Measurements from ENCODE around the gene PTPRT.

The PTPRT gene

GRCh38 chr20:42701948-42702347 is 487.8 kb downstream of the PTPRT start:
- no peak for DNase-seq

GRCh38 chr20:42700372-42700771 is 489.3 kb downstream of the PTPRT start:
- no peak for DNase-seq

GRCh38 chr20:42697962-42698361 is 491.7 kb downstream of the PTPRT start:
- no peak for DNase-seq

- DNase-seq = no peak
These were observed 498.8 kb downstream of the PTPRT start for GRCh38 chr20:42690842-42691437.

GRCh38 chr20:42688576-42688975 is 501.1 kb downstream of the PTPRT start:
- DNase-seq = no peak

- DNase-seq = no peak
These were observed 503.6 kb downstream of the PTPRT start for GRCh38 chr20:42686057-42686456.

GRCh38 chr20:42678895-42679294 is 510.8 kb downstream of the PTPRT start:
- DNase-seq = no peak

- DNase-seq = no peak
These were observed 533.6 kb downstream of the PTPRT start for GRCh38 chr20:42656130-42656529.

GRCh38 chr20:42652266-42652665 is 537.4 kb downstream of the PTPRT start:
- no peak for DNase-seq

- no peak for DNase-seq
These were observed 539.4 kb downstream of the PTPRT start for GRCh38 chr20:42650191-42650746.

- DNase-seq = no peak
These were observed 540.0 kb downstream of the PTPRT start for GRCh38 chr20:42649748-42650147.

GRCh38 chr20:42646250-42646649 is 543.5 kb downstream of the PTPRT start:
- DNase-seq = no peak

GRCh38 chr20:42641886-42642285 is 547.8 kb downstream of the PTPRT start:
- DNase-seq = no peak

GRCh38 chr20:42639140-42639539 is 550.6 kb downstream of the PTPRT start:
- no peak for DNase-seq

- no peak for DNase-seq
These were observed 553.9 kb downstream of the PTPRT start for GRCh38 chr20:42635699-42636411.

- no peak for DNase-seq
These were observed 555.5 kb downstream of the PTPRT start for GRCh38 chr20:42634156-42634555.

GRCh38 chr20:42628683-42629082 is 561.0 kb downstream of the PTPRT start:
- DNase-seq = no peak

GRCh38 chr20:42613076-42613475 is 576.6 kb downstream of the PTPRT start:
- no peak for DNase-seq

GRCh38 chr20:42611889-42612837 is 577.5 kb downstream of the PTPRT start:
- no peak for DNase-seq

- no peak for DNase-seq
These were observed 578.3 kb downstream of the PTPRT start for GRCh38 chr20:42611423-42611822.

- DNase-seq = no peak
These were observed 579.6 kb downstream of the PTPRT start for GRCh38 chr20:42610070-42610469.

- no peak for DNase-seq
These were observed 580.1 kb downstream of the PTPRT start for GRCh38 chr20:42609618-42610017.

All from NCI-H1436 (cell line).